NCI-H2029 (cell line): ENCODE data around the gene GABRD.
"Not testable (repeated sequence)": the region's sequence is repeated elsewhere in the genome, so short reads cannot be mapped to it uniquely, and the experiment has no call there.

ENCODE experiments used
- DNase-seq: peaks from one replicate; lab custom pipeline; 2025; lab: John Stamatoyannopoulos, UW

Gene GABRD, protein sequence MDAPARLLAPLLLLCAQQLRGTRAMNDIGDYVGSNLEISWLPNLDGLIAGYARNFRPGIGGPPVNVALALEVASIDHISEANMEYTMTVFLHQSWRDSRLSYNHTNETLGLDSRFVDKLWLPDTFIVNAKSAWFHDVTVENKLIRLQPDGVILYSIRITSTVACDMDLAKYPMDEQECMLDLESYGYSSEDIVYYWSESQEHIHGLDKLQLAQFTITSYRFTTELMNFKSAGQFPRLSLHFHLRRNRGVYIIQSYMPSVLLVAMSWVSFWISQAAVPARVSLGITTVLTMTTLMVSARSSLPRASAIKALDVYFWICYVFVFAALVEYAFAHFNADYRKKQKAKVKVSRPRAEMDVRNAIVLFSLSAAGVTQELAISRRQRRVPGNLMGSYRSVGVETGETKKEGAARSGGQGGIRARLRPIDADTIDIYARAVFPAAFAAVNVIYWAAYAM

GRCh38 chr1:2019172-2019543 is at the start of gene GABRD:
Gene GABRD (plus strand): TSS chr1:2019345. CDS start chr1:2019424, 79 bp downstream.
- DNase-seq: no peak

- DNase-seq: no peak
Observed at GRCh38 chr1:1969505-1969900, 49.6 kb upstream of the GABRD start.

- DNase-seq: no peak
Observed at GRCh38 chr1:1969953-1970716, 49.0 kb upstream of the GABRD start.

GRCh38 chr1:1971017-1971416 is 48.1 kb upstream of the GABRD start:
- no peak for DNase-seq

DNA sequence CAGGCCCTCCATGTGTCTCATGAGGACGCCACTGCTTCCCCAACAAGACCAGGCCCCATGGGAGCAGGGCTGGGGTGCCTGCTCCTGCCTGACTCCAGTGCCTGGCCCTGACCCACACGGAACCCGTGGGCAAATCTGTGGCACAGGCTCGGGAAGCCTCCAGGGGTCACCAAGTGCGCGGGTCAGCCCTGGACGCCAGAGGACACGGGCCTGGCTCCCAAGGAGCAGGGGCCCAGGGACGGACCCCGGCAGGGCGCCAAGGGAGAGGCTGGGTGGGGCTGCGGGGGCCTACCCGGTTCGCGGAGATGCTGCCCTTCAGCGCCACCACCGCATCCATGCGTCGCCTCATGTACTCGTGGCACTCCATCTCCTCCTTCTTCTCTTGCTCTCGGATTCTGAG is 47.5 kb upstream of the GABRD start:
- no peak for DNase-seq

DNA sequence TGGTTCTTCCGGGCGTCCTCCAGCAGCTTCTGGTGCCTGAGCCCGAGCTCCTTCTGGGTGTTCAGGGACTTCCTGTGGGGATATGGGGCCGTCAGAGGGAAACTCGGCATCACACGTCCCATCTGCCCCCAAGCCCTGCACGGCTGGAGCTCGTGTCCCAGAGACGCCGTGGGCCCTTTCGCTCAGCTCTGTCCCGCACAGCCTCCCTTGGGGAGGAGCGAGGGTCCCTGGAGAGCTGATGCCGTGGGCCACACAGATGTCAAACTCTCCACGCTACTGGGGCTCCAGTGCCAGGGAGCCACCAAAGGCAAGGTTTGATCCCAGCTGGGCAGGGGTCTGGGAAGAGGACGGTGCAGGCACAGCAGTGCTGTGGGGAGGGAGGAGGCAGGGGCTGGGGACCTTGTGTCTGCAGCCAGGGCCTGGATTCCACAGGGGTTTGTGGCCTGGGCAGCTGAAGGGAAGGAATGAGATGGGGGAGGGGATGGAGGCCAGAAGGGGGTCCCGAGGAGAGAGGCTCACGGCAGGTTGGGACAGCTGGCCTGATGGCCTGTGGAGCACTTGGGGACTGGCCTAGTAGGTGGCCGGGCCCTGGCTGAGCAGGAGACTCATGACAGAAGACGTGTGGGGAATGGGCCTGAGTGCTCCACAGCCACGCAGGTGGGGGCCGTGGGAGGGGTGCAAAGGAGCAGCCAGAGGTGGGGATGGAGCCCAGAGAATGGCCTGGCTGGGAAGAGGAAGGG is 46.0 kb upstream of the GABRD start:
- no peak for DNase-seq

GRCh38 chr1:1973716-1974642 is 45.2 kb upstream of the GABRD start:
- no peak for DNase-seq

DNA sequence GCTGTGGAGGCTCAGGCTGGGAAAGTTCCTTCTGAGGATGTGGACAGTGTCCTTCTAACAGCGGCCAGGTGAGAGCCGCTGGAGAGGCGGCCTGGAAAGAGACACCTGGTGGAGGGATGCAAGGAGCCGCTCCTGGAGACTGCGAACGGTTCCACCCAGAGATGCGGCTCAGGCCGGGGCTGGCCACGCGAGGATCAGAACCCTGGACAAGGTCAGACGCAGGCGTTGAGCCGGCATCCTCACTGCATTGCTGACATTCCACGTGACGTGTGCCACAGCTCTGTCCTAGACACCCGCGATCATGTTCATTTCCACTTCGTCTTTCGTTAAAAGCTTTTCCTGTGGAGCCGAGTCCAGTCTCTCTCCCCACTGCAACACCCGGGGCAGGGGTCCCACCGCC is 44.3 kb upstream of the GABRD start:
- DNase-seq: no peak

GRCh38 chr1:1975535-1975934 is 43.6 kb upstream of the GABRD start:
- no peak for DNase-seq

DNA sequence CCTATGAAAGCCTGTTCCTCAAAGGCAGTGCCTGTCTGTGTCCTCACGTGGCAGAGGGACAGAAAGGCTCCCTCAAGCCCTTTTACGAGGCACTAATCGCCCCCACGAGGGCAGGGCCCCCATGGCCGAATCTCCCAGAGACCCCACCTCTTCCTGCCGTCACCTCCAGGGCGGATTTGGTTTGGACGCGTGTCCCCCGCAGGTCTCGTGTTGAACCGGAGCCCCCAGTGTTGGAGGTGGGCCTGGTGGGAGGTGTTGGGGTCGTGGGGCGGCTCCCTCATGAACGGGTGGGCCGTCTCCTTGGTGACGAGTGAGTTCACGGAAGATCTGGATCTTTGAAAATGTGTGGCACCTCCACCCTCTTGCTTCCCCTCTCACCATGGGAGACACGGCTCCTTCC is 43.1 kb upstream of the GABRD start:
- no peak for DNase-seq

GRCh38 chr1:1978108-1978507 is 41.0 kb upstream of the GABRD start:
- DNase-seq: no peak

- not testable (repeated sequence) for DNase-seq
Observed at GRCh38 chr1:1978690-1979481, 40.3 kb upstream of the GABRD start.

GRCh38 chr1:1979482-1980165 is 39.5 kb upstream of the GABRD start:
- DNase-seq: no peak

GRCh38 chr1:1980467-1981141 is 38.5 kb upstream of the GABRD start:
- no peak for DNase-seq

DNA sequence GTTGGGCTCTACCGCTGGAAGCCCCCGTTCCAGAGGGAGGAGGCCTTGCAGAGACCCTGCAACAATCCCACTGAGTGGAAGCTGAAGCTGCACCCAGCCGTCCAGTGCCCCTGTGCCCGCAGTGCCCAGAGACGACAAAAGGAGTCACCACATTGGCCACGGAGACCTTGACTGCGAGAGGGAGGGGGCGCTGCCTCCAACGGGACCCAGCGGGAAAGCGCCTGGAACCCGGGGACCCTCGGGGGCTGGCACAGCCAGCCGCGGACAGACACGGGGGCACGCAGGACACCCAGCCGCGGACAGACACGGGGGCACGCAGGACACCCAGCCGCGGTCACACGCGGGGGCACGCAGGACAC is 38.0 kb upstream of the GABRD start:
- no peak for DNase-seq

DNA sequence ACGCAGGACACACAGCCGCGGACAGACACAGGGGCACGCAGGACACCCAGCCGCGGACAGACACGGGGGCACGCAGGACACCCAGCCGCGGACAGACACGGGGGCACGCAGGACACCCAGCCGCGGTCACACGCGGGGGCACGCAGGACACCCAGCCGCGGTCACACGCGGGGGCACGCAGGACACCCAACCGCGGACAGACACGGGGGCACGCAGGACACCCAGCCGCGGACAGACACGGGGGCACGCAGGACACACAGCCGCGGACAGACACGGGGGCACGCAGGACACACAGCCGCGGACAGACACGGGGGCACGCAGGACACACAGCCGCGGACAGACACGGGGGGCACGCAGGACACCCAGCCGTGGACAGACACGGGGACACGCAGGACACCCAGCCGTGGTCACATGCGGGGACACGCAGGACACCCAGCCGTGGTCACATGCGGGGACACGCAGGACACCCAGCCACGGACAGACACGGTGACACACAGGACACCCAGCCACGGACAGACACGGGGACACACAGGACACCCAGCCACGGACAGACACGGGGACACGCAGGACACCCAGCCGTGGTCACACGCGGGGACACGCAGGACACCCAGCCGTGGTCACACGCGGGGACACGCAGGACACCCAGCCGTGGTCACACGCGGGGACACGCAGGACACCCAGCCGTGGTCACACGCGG is 37.4 kb upstream of the GABRD start:
- not testable (repeated sequence) for DNase-seq

GRCh38 chr1:1982379-1983232 is 36.5 kb upstream of the GABRD start:
- DNase-seq: no peak

DNA sequence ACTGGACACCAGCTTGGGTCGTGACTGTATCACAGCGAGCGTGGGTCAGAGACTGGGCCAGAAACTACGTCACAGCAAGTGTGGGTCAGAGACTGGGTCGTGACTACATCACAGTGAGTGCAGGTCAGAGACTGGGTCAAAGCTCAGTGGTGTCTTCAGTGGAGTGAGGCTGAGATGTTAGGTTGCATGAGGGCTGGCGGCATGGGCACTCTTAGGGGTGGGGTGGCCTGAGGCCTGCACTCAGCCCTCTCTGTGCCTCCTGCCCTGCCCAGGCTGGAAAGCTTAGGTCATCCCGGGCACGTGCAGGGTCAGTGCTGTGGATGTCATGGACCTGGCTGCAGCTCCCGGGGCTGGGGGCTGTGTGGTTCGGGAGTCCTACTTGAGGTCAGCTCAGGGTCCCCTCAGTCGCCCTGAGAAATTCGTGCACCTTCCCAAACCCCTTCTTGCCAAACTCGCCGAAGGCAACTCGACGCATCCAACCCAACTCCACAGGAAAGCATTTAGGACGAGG is 34.5 kb upstream of the GABRD start:
- DNase-seq: no peak
